ENCODE data around the gene RAPGEF5. TPM values are rescaled to one million over a fixed set of nuclear protein-coding genes. Genes with fewer than 3 reads are reported as not detected.

Gene RAPGEF5
- total RNA-seq, 1 donor from 2014 or later, result 65.8 TPM

GRCh38 chr7:22387583-22387982 is 30.6 kb upstream of the RAPGEF5 start:
- intact Hi-C loops (cut with DNase I), result no loop called here
- no peak for DNase-seq (ENCODE audit: low spot score in 2 of 2)
- Histone ChIP-seq H3K36me3 (no peaks in the 10 kb centered on the region), H3K9me3 (no peaks in the 10 kb centered on the region), H3K27me3 (no peaks in the 10 kb centered on the region), H3K4me3 (no peak overlapping the region), H3K4me1 (no peaks in the 10 kb centered on the region), H3K27ac (no peak overlapping the region)
- no peak for TF ChIP-seq CTCF (IDR thresholded peaks at IDR 0.05)

GRCh38 chr7:22386865-22387264 is 29.9 kb upstream of the RAPGEF5 start:
- no peak for TF ChIP-seq CTCF (IDR thresholded peaks at IDR 0.05)
- Histone ChIP-seq H3K9me3 (no peaks in the 10 kb centered on the region), H3K27ac (no peak overlapping the region), H3K27me3 (no peaks in the 10 kb centered on the region), H3K4me3 (no peak overlapping the region), H3K4me1 (no peaks in the 10 kb centered on the region), H3K36me3 (no peaks in the 10 kb centered on the region)
- DNase-seq (ENCODE audit: low spot score in 2 of 2), result no peak
- intact Hi-C loops (cut with DNase I), result no loop called here

GRCh38 chr7:22386206-22386858 is 29.4 kb upstream of the RAPGEF5 start:
- DNase-seq (ENCODE audit: low spot score in 2 of 2), result no peak
- H3K4me1 ChIP-seq, result no peaks in the 10 kb centered on the region
- no peak overlapping the region for H3K4me3 ChIP-seq
- intact Hi-C loops (cut with DNase I), result no loop called here
- no peak overlapping the region for H3K27ac ChIP-seq
- TF ChIP-seq CTCF (IDR thresholded peaks at IDR 0.05), result no peak
- no peaks in the 10 kb centered on the region for H3K36me3 ChIP-seq
- no peaks in the 10 kb centered on the region for H3K9me3 ChIP-seq
- H3K27me3 ChIP-seq, result no peaks in the 10 kb centered on the region

GRCh38 chr7:22385326-22385725 is 28.4 kb upstream of the RAPGEF5 start:
- Histone ChIP-seq H3K27ac (no peak overlapping the region), H3K4me3 (no peak overlapping the region), H3K4me1 (no peaks in the 10 kb centered on the region), H3K9me3 (no peaks in the 10 kb centered on the region), H3K27me3 (no peaks in the 10 kb centered on the region), H3K36me3 (no peaks in the 10 kb centered on the region)
- no peak for DNase-seq (ENCODE audit: low spot score in 2 of 2)
- no peak for TF ChIP-seq CTCF (IDR thresholded peaks at IDR 0.05)
- intact Hi-C loops (cut with DNase I), result no loop called here

GRCh38 chr7:22380333-22380732 is 23.4 kb upstream of the RAPGEF5 start:
- no peak for DNase-seq (ENCODE audit: low spot score in 2 of 2)
- Histone ChIP-seq H3K27ac (no peak overlapping the region), H3K27me3 (no peaks in the 10 kb centered on the region), H3K4me1 (no peaks in the 10 kb centered on the region), H3K4me3 (no peak overlapping the region), H3K9me3 (no peaks in the 10 kb centered on the region), H3K36me3 (no peaks in the 10 kb centered on the region)
- no peak for TF ChIP-seq CTCF (IDR thresholded peaks at IDR 0.05)
- intact Hi-C loops (cut with DNase I), result no loop called here

Measured in ascending aorta (tissue), 2 donors.